NCI-H187 treated with DMSO at 0.1 percent for 48 hours (cell line): ENCODE results near the gene NFAT5.
"Not testable (repeated sequence)": the region's sequence is repeated elsewhere in the genome, so short reads cannot be mapped to it uniquely, and the experiment has no call there.

Source experiments
- DNase-seq: peaks from one replicate; lab custom pipeline; 2025; lab: John Stamatoyannopoulos, UW

The NFAT5 gene

GRCh38 chr16:69707920-69708683 lies 142.3 kb downstream of the NFAT5 start:
- no peak for DNase-seq

- DNase-seq, result peak; percentile 1
These were observed 143.8 kb downstream of the NFAT5 start for GRCh38 chr16:69709456-69710084.

GRCh38 chr16:69711115-69711740 lies 145.5 kb downstream of the NFAT5 start:
- DNase-seq, result no peak

- DNase-seq, result no peak
These were observed 146.5 kb downstream of the NFAT5 start for GRCh38 chr16:69712277-69712676.

- DNase-seq, result no peak
These were observed 147.3 kb downstream of the NFAT5 start for GRCh38 chr16:69712914-69713581.

GRCh38 chr16:69717066-69717465 lies 151.3 kb downstream of the NFAT5 start:
- DNase-seq, result no peak

- DNase-seq, result no peak
These were observed 152.5 kb downstream of the NFAT5 start for GRCh38 chr16:69718111-69718764.

GRCh38 chr16:69720822-69721430 lies 155.2 kb downstream of the NFAT5 start:
- DNase-seq, result no peak

GRCh38 chr16:69721441-69721957 lies 155.7 kb downstream of the NFAT5 start:
- no peak for DNase-seq

GRCh38 chr16:69724414-69724873 lies 158.7 kb downstream of the NFAT5 start:
- no peak for DNase-seq

GRCh38 chr16:69724981-69725479 lies 159.3 kb downstream of the NFAT5 start:
- no peak for DNase-seq

GRCh38 chr16:69725480-69726312 lies 159.9 kb downstream of the NFAT5 start:
- no peak for DNase-seq

- peak; percentile 36 for DNase-seq
These were observed 160.7 kb downstream of the NFAT5 start, which contains the start of gene NQO1 for GRCh38 chr16:69726313-69727060. NQO1 (minus strand) TSS chr16:69726560; CDS start chr16:69726439, 121 bp downstream.

- DNase-seq, result no peak
These were observed 162.1 kb downstream of the NFAT5 start for GRCh38 chr16:69727916-69728270.

GRCh38 chr16:69729030-69729429 lies 163.3 kb downstream of the NFAT5 start:
- not testable (repeated sequence) for DNase-seq

GRCh38 chr16:69731280-69731679 lies 165.5 kb downstream of the NFAT5 start:
- not testable (repeated sequence) for DNase-seq

GRCh38 chr16:69732101-69732500 lies 166.3 kb downstream of the NFAT5 start:
- DNase-seq, result no peak

GRCh38 chr16:69741519-69741918 lies 175.8 kb downstream of the NFAT5 start:
- no peak for DNase-seq
